ENCODE results near the gene ZBED1.
A peak's percentile ranks its signal among the peaks of the same experiment; 100 is the strongest.

Gene ZBED1

DNA sequence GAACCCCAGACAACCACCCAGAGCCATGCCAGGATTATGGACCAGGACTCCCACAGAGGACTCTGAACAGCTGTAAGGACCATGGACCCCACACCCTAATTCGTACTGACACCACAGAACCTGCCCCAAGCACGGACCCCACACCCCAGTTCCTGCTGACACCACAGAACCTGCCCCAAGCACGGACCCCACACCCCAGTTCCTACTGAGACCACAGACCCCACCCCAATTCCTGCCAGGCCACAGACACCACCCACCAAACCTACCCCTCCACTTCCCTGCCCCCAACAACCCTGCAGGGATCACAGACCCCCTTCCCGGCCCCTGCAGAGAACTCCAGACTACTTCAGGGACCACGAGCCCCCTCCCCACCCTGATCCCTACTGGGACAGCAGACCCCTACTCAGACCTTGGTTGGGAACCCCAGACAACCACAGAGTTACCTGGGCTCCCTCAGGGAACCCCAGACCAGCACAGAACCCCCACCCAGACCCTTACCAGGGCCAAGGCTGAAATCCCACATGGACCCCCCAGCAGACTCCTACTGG is 1.4 kb upstream of the ZBED1 start:
- Histone ChIP-seq H3K9ac (ENCODE audit: low read length) (no peak overlapping the region), H3K4me1 (ENCODE audit: control insufficient read depth, insufficient read depth, low read length) (peaks cover 30% of the 10 kb centered on the region), H3K4me3 (ENCODE audit: low read length) (no peak overlapping the region), H3K27me3 (ENCODE audit: control insufficient read depth, insufficient read depth, low read length) (no peaks in the 10 kb centered on the region), H3K9me3 (ENCODE audit: control insufficient read depth, low read length) (no peaks in the 10 kb centered on the region), H3K36me3 (ENCODE audit: control insufficient read depth, insufficient read depth, low read length) (no peaks in the 10 kb centered on the region)

GRCh38 chrX:2501559-2502102 is 855 bp upstream of the ZBED1 start:
- Histone ChIP-seq H3K36me3 (ENCODE audit: control insufficient read depth, insufficient read depth, low read length) (no peaks in the 10 kb centered on the region), H3K4me1 (ENCODE audit: control insufficient read depth, insufficient read depth, low read length) (peaks cover 30% of the 10 kb centered on the region), H3K9me3 (ENCODE audit: control insufficient read depth, low read length) (no peaks in the 10 kb centered on the region)

GRCh38 chrX:2500091-2500802 is 529 bp downstream of the ZBED1 start:
- Histone ChIP-seq H3K9me3 (ENCODE audit: control insufficient read depth, low read length) (no peaks in the 10 kb centered on the region), H3K4me1 (ENCODE audit: control insufficient read depth, insufficient read depth, low read length) (peaks cover 30% of the 10 kb centered on the region)

More at GRCh38 chrX:2501559-2502102, 855 bp upstream of the ZBED1 start:
- Histone ChIP-seq H3K27me3 (ENCODE audit: control insufficient read depth, insufficient read depth, low read length) (no peaks in the 10 kb centered on the region), H3K9ac (ENCODE audit: low read length) (no peak overlapping the region), H3K4me3 (ENCODE audit: low read length) (no peak overlapping the region)

DNA sequence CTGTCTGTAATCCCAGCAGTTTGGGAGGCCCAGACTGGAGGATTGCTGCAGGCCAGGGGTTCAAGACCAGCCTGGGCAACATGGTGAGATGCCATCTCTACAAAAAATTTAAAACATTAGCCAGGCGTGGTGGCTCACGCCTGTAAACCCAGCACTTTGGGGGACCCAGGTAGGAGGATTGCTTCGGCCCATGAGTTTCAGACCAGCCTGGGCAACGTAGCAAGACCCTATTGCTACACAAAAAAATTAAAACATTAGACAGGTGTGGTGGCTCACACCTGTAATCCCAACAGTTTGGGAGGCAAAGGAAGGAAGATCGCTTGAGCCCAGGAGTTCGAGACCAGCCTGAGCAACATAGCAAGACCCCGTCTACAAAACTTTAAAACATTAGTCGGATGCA is 1.3 kb downstream of the ZBED1 start:
- no peaks in the 10 kb centered on the region for H3K9me3 ChIP-seq (ENCODE audit: control insufficient read depth, low read length)
- peak overlapping the region; percentile 87 for H3K9ac ChIP-seq (ENCODE audit: low read length)
- no peaks in the 10 kb centered on the region for H3K27me3 ChIP-seq (ENCODE audit: control insufficient read depth, insufficient read depth, low read length)
- peaks cover 30% of the 10 kb centered on the region for H3K4me1 ChIP-seq (ENCODE audit: control insufficient read depth, insufficient read depth, low read length)
- H3K4me3 ChIP-seq (ENCODE audit: low read length), result no peak overlapping the region
- H3K36me3 ChIP-seq (ENCODE audit: control insufficient read depth, insufficient read depth, low read length), result no peaks in the 10 kb centered on the region

More at GRCh38 chrX:2500091-2500802, 529 bp downstream of the ZBED1 start:
- H3K36me3 ChIP-seq (ENCODE audit: control insufficient read depth, insufficient read depth, low read length), result no peaks in the 10 kb centered on the region
- peak overlapping the region; percentile 87 for H3K9ac ChIP-seq (ENCODE audit: low read length)
- peak overlapping the region; percentile 41 for H3K4me3 ChIP-seq (ENCODE audit: low read length)
- no peaks in the 10 kb centered on the region for H3K27me3 ChIP-seq (ENCODE audit: control insufficient read depth, insufficient read depth, low read length)

- Histone ChIP-seq H3K4me3 (ENCODE audit: low read length) (peak overlapping the region; percentile 21), H3K27me3 (ENCODE audit: control insufficient read depth, insufficient read depth, low read length) (no peaks in the 10 kb centered on the region), H3K9ac (ENCODE audit: low read length) (peak overlapping the region; percentile 87), H3K36me3 (ENCODE audit: control insufficient read depth, insufficient read depth, low read length) (no peaks in the 10 kb centered on the region), H3K9me3 (ENCODE audit: control insufficient read depth, low read length) (no peaks in the 10 kb centered on the region), H3K4me1 (ENCODE audit: control insufficient read depth, insufficient read depth, low read length) (peaks cover 30% of the 10 kb centered on the region)
Measured at GRCh38 chrX:2498781-2499302, 1.9 kb downstream of the ZBED1 start.

DNA sequence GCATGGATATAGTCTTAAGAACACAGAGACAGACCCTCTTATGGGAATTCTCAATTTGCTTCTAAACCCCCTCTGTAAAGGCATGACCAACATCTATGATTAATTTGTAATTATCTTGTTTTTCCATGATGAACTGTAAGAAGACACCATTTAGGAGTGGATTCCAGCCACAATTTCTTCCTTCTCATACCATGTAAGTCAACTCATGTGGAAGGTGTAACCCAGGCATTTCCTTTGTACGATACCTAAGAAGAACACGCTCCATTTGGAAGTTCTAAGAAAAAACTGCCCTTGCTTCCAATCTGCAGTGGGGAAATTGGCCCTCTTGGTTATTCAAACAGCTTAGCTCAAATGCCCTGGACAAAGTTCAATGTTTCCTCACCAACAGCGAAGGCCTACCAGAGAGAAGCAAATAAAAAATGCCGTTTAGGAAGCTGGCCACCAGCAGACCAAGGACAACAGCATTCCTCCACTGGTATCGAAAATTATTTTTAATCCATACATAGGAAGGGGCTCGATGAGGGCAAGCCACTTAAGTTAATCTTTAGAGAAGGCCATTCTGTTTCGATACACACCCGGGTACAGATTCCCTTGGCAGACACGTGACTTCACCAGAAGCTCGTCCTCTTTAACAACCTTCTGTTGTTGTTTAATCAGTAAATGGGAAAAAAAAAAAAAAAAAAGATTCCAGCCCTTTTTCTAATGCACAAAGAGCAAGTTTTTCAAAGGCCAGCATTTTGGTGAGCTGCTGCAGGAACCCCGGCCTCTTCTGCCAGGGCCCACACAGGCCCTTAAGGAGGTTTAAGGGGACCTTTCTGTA is 2.6 kb downstream of the ZBED1 start:
- H3K4me3 ChIP-seq (ENCODE audit: low read length), result peak overlapping the region; percentile 21

DNA sequence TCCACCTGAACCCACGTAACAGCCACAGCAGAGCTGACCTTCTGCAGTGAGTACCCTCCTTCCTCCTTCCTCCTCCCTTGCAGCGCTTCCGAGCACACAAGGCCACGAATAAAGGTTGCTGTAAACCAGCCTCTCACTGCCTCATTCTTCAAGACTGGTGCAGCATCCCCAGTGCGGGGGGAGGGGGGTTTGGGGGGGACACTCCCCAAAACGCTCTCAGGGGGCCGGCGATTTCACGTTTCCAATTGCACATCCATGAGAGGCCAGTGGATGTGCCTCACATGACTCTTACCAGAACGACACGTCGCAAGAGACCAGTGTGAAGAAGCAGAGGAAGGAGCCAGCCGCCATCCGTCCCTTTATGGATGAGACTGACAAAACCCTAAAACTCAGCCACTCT is 5.2 kb downstream of the ZBED1 start:
- Histone ChIP-seq H3K4me3 (ENCODE audit: low read length) (no peak overlapping the region), H3K27me3 (ENCODE audit: control insufficient read depth, insufficient read depth, low read length) (no peaks in the 10 kb centered on the region), H3K9ac (ENCODE audit: low read length) (no peak overlapping the region), H3K36me3 (ENCODE audit: control insufficient read depth, insufficient read depth, low read length) (no peaks in the 10 kb centered on the region), H3K4me1 (ENCODE audit: control insufficient read depth, insufficient read depth, low read length) (peaks cover 31% of the 10 kb centered on the region), H3K9me3 (ENCODE audit: control insufficient read depth, low read length) (no peaks in the 10 kb centered on the region)

More for the DNA sequence above, 2.6 kb downstream of the ZBED1 start:
- Histone ChIP-seq H3K27me3 (ENCODE audit: control insufficient read depth, insufficient read depth, low read length) (no peaks in the 10 kb centered on the region), H3K4me1 (ENCODE audit: control insufficient read depth, insufficient read depth, low read length) (peaks cover 30% of the 10 kb centered on the region), H3K9ac (ENCODE audit: low read length) (peak overlapping the region; percentile 87), H3K36me3 (ENCODE audit: control insufficient read depth, insufficient read depth, low read length) (no peaks in the 10 kb centered on the region), H3K9me3 (ENCODE audit: control insufficient read depth, low read length) (no peaks in the 10 kb centered on the region)

DNA sequence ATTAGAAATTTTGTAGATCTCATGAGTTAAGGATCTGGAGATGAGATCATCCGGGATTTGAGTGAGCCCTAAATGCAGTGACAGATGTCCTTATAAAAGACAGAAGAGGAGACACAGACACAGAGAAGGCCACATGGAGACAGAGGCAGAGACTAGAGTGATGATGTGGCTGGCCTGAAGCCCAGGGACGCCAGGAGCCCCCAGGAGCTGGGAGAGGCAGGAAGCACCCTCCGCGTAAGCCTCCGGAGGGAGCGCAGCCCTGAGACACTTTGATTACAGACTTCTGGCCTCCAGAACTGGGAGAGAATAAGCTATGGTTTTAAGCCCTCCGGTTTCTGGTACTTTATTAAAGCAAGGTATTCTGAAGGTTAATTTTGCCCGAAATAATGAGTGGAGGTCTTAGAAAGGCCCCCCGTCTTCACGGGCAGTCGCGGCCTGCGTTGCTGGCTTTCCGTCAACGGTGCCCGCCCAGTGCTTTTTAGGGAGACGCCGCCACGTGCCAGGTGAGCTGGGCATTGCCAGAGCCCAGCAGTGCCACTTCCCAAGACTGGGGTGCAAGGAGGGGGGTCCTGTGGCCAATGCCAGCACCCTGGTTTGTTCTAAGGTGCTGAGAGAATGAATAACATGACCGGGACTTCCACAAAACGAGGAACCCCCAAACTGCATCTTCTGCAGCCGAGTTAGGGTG is 8.1 kb downstream of the ZBED1 start:
- H3K4me3 ChIP-seq (ENCODE audit: low read length), result no peak overlapping the region
- H3K9me3 ChIP-seq (ENCODE audit: control insufficient read depth, low read length), result no peaks in the 10 kb centered on the region
- peaks cover 2% of the 10 kb centered on the region for H3K36me3 ChIP-seq (ENCODE audit: control insufficient read depth, insufficient read depth, low read length)
- peaks cover 9% of the 10 kb centered on the region for H3K4me1 ChIP-seq (ENCODE audit: control insufficient read depth, insufficient read depth, low read length)
- H3K27me3 ChIP-seq (ENCODE audit: control insufficient read depth, insufficient read depth, low read length), result no peaks in the 10 kb centered on the region
- H3K9ac ChIP-seq (ENCODE audit: low read length), result no peak overlapping the region

- H3K27me3 ChIP-seq (ENCODE audit: control insufficient read depth, insufficient read depth, low read length), result no peaks in the 10 kb centered on the region
- H3K36me3 ChIP-seq (ENCODE audit: control insufficient read depth, insufficient read depth, low read length), result peaks cover 5% of the 10 kb centered on the region
Measured at GRCh38 chrX:2490634-2491033, 10.1 kb downstream of the ZBED1 start.

GRCh38 chrX:2489446-2490445 is 11.0 kb downstream of the ZBED1 start:
- Histone ChIP-seq H3K9ac (ENCODE audit: low read length) (no peak overlapping the region), H3K4me3 (ENCODE audit: low read length) (no peak overlapping the region), H3K36me3 (ENCODE audit: control insufficient read depth, insufficient read depth, low read length) (peaks cover 5% of the 10 kb centered on the region), H3K9me3 (ENCODE audit: control insufficient read depth, low read length) (no peaks in the 10 kb centered on the region), H3K27me3 (ENCODE audit: control insufficient read depth, insufficient read depth, low read length) (no peaks in the 10 kb centered on the region), H3K4me1 (ENCODE audit: control insufficient read depth, insufficient read depth, low read length) (peaks cover 5% of the 10 kb centered on the region)

More at GRCh38 chrX:2490634-2491033, 10.1 kb downstream of the ZBED1 start:
- no peak overlapping the region for H3K9ac ChIP-seq (ENCODE audit: low read length)
- no peaks in the 10 kb centered on the region for H3K9me3 ChIP-seq (ENCODE audit: control insufficient read depth, low read length)
- no peak overlapping the region for H3K4me3 ChIP-seq (ENCODE audit: low read length)
- peaks cover 5% of the 10 kb centered on the region for H3K4me1 ChIP-seq (ENCODE audit: control insufficient read depth, insufficient read depth, low read length)

Measured in mucosa of stomach (tissue), 1 donor.